GM19193 (cell line): ENCODE results near the gene ZER1.
A peak's percentile ranks its signal among the peaks of the same experiment; 100 is the strongest.

ENCODE experiments used
- POLR2A ChIP-seq: IDR thresholded peaks from 4 replicates; pipeline ENCODE4 v1.6.1; 2011; ENCODE audit not compliant: insufficient read depth, insufficient read length; ENCODE audit errors: extremely low read depth

The ZER1 gene

GRCh38 chr9:128684065-128684324, 87.7 kb downstream of the ZER1 start:
- no peak for TF ChIP-seq POLR2A

GRCh38 chr9:128683340-128684064, 88.2 kb downstream of the ZER1 start:
- TF ChIP-seq POLR2A, result peak; percentile 22
